ENCODE measurements around the gene DRD4. TPM values are rescaled to one million over a fixed set of nuclear protein-coding genes. Genes with fewer than 3 reads are reported as not detected.

Gene DRD4
- total and polyA plus RNA-seq, 9 of the 15 experiments (the other 6 are each of a cell fraction or from before 2014, with no cell fraction given): 0.04 to 0.95 (median 0.21) TPM; not detected in 5

DNA sequence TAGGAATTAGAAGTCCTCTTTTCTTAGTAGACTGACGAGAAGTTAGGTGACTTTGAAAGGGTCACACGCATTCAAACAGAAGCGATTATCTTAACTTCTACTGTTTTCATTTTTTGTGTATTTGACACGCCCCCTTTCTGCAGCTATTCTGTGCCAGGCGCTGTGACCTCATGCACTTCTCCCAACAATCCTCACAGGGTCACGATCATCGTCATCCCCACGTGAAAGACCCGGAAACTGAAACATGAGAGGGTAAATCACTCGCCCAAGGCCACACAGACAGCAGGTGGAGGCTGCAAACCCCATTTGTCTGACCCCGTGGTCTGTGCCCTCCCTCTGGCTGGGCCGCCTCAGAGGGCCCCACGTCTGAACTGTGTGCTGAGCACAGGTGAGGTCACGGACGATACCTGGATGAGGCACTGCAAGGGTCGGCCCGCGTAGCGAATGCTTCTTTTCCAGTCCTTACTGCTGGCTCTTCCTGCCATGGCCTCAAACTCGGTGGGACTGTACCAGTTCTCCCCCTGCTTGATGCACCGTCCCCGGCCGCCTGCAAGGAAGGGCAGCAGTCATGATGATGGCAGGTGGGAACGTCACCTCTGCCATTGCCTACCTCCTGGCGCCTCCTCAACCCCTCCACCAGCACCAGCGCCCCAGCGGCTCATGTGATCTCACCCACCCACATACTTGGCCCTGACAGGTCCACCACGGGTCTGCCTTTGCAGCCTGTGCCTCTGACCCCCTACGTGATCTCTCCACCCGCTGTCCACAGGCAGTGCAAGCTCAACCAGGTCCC is 49.6 kb downstream of the DRD4 start:
- TF ChIP-seq POLR2G (IDR thresholded peaks at IDR 0.05; ENCODE audit: low read depth, low read length): peak; percentile 48
- TF ChIP-seq, protein P1, sequence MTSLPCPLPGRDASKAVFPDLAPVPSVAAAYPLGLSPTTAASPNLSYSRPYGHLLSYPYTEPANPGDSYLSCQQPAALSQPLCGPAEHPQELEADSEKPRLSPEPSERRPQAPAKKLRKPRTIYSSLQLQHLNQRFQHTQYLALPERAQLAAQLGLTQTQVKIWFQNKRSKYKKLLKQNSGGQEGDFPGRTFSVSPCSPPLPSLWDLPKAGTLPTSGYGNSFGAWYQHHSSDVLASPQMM (CRISPR knock-in tag; IDR thresholded peaks at IDR 0.05): no peak
- peak; percentile 48; the same call in 1 of the 2 replicates for TF ChIP-seq POLR2A (conservative IDR thresholded peaks at IDR 0.05)
- peak; percentile 49 for TF ChIP-seq RBFOX2 (IDR thresholded peaks at IDR 0.05; ENCODE audit: low read depth, low read length)
- no peak for TF ChIP-seq SMAD2 (IDR thresholded peaks at IDR 0.05; ENCODE audit: low read depth, low read length)
- in situ Hi-C loops (cut with MboI) (no loop called here), intact Hi-C loops (cut with micrococcal nuclease) (no loop called here)
- Histone ChIP-seq H3K9ac (ENCODE audit: insufficient read depth in 1 of 2, low read depth in 2 of 2, low read length in 2 of 2) (0 out of 4 replicates have a peak overlapping the region, but pooled peaks of 1 of the 2 experiments have one; percentile 21), H3K4me3 (no peak overlapping the region), H2AFZ (ENCODE audit: low read depth, low read length) (no peak overlapping the region), H4K20me1 (replicated peaks; ENCODE audit: control insufficient read depth, insufficient read depth, low read length) (no peaks in the 10 kb centered on the region; the same call in none of the 2 replicates), H3K4me1 (replicated peaks in 1 of 2; ENCODE audit: control insufficient read depth in 2 of 2, insufficient read depth in 2 of 2, low read length in 2 of 2) (peaks cover 12 to 16% of the 10 kb centered on the region in 2 experiments), H3K79me2 (ENCODE audit: control insufficient read depth, insufficient read depth, low read length) (peaks cover 31% of the 10 kb centered on the region), H3K9me3 (replicated peaks; ENCODE audit: control insufficient read depth, insufficient read depth, low read depth, low read length) (no peaks in the 10 kb centered on the region), H3K27me3 (ENCODE audit: control insufficient read depth in 2 of 2, insufficient read depth in 2 of 2, low read length in 2 of 2) (no peaks in the 10 kb centered on the region), H3K27ac (ENCODE audit: extremely low read depth, low read depth, low read length) (no peak overlapping the region), H3K4me2 (ENCODE audit: insufficient read depth, low read length) (no peak overlapping the region), H3K36me3 (ENCODE audit: control insufficient read depth, insufficient read depth, low read length) (peaks cover 93% of the 10 kb centered on the region), H3K9me1 (ENCODE audit: control insufficient read depth, insufficient read depth, low read length) (peaks cover under 1% of the 10 kb centered on the region)
- ChIA-PET CTCF (ENCODE audit: low intra/inter-chr PET ratio) (no interaction called here), POLR2A (interaction anchor here (0.7 kb wide), 1 partner anchor 11 kb away, joined by 3 read pairs; no protein-coding TSS in a partner anchor)
- no peak for DNase-seq (ENCODE audit: extremely low read depth in 1 of 4, low spot score in 3 of 4)
- no TSS peak for BruUV-seq (replicated peaks)
- FAIRE-seq: no peak
- WGBS (ENCODE audit: insufficient coverage, low coverage, missing lambda C conversion rate): 89% methylated on average over 26 of the region's 30 CpGs
- ATAC-seq: no peak
